ENCODE results near the gene TMED4.

GRCh38 chr7:44581879-44582603, at the start of gene TMED4:
- TF ChIP-seq, protein P1, sequence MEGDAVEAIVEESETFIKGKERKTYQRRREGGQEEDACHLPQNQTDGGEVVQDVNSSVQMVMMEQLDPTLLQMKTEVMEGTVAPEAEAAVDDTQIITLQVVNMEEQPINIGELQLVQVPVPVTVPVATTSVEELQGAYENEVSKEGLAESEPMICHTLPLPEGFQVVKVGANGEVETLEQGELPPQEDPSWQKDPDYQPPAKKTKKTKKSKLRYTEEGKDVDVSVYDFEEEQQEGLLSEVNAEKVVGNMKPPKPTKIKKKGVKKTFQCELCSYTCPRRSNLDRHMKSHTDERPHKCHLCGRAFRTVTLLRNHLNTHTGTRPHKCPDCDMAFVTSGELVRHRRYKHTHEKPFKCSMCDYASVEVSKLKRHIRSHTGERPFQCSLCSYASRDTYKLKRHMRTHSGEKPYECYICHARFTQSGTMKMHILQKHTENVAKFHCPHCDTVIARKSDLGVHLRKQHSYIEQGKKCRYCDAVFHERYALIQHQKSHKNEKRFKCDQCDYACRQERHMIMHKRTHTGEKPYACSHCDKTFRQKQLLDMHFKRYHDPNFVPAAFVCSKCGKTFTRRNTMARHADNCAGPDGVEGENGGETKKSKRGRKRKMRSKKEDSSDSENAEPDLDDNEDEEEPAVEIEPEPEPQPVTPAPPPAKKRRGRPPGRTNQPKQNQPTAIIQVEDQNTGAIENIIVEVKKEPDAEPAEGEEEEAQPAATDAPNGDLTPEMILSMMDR (IDR thresholded peaks at IDR 0.05): peak in 1 of 3 experiments; percentile 9
- peak; percentile 50 for TF ChIP-seq POLR2A (IDR thresholded peaks at IDR 0.05)
